H1 (cell line): ENCODE results near the gene BRD2. TPM values are rescaled to one million over a fixed set of nuclear protein-coding genes. Genes with fewer than 3 reads are reported as not detected.
A peak's percentile ranks its signal among the peaks of the same experiment; 100 is the strongest.

ENCODE experiments used
- CBX5 ChIP-seq: fragments of 300-800, 300-1000 bp; sonication (generic); IDR thresholded peaks from 2 replicates; pipeline ENCODE4 v1.7.1; 2016; ENCODE audit warnings: antibody characterized with exemption, low read length, low read depth
- CEBPB ChIP-seq: IDR thresholded peaks from 2 replicates; pipeline ENCODE4 v1.6.1; 2012; ENCODE audit warnings: low read depth, low read length
- CREB1 ChIP-seq: IDR thresholded peaks from 2 replicates; pipeline ENCODE4 v1.6.1; 2012; ENCODE audit warnings: inconsistent platforms
- CTBP2 ChIP-seq: IDR thresholded peaks from 2 replicates; pipeline ENCODE4 v1.7.0; 2011; ENCODE audit warnings: borderline replicate concordance, mild to moderate bottlenecking, moderate library complexity, mixed read lengths, low read length; ENCODE audit not compliant: insufficient read depth, insufficient read length
- EZH2 ChIP-seq: fragments of 200-600 bp; sonication (generic); IDR thresholded peaks from 2 replicates; pipeline ENCODE4 v1.7.1; 2012; ENCODE audit warnings: low read depth, mild to moderate bottlenecking, moderate library complexity, low read length, inconsistent platforms; ENCODE audit not compliant: severe bottlenecking
- GABPA ChIP-seq: IDR thresholded peaks from 2 replicates; pipeline ENCODE4 v1.6.1; 2011; ENCODE audit warnings: mild to moderate bottlenecking, low read length, moderate library complexity, borderline replicate concordance; ENCODE audit not compliant: insufficient read depth
- KDM4A ChIP-seq: IDR thresholded peaks from one replicate; pipeline ENCODE4 v1.7.1; 2012; ENCODE audit warnings: low read depth, mild to moderate bottlenecking, moderate library complexity, low read length, inconsistent platforms; ENCODE audit not compliant: severe bottlenecking
- NANOG ChIP-seq: IDR thresholded peaks from 2 replicates; pipeline ENCODE4 v1.6.1; 2011; ENCODE audit warnings: low read length, low read depth, mild to moderate bottlenecking, inconsistent platforms; ENCODE audit not compliant: insufficient read depth, poor library complexity, severe bottlenecking
- POU5F1 ChIP-seq: IDR thresholded peaks from 2 replicates; pipeline ENCODE4 v1.6.1; 2011; ENCODE audit warnings: low read depth, mild to moderate bottlenecking, low read length, moderate library complexity
- RFX5 ChIP-seq: IDR thresholded peaks from 2 replicates; pipeline ENCODE4 v1.6.1; 2011; ENCODE audit warnings: low read depth, low read length, improper control_type of control experiment, borderline replicate concordance
- RNF2 ChIP-seq: fragments of 200-900, 300-1000 bp; sonication (generic); IDR thresholded peaks from 2 replicates; pipeline ENCODE4 v1.7.1; 2016; ENCODE audit warnings: borderline replicate concordance, low read depth, mild to moderate bottlenecking, antibody characterized with exemption, low read length; ENCODE audit not compliant: poor library complexity, severe bottlenecking; ENCODE audit errors: missing control alignments
- RXRA ChIP-seq: IDR thresholded peaks from 2 replicates; pipeline ENCODE4 v1.6.1; 2011; ENCODE audit warnings: low read depth, mild to moderate bottlenecking, low read length, moderate library complexity; ENCODE audit not compliant: insufficient read depth
- SP2 ChIP-seq: IDR thresholded peaks from 2 replicates; pipeline ENCODE4 v1.6.1; 2012; ENCODE audit warnings: mild to moderate bottlenecking, low read length, inconsistent platforms
- SP4 ChIP-seq: IDR thresholded peaks from 2 replicates; pipeline ENCODE4 v1.6.1; 2012; ENCODE audit warnings: low read length, inconsistent platforms
- SRF ChIP-seq: IDR thresholded peaks from 2 replicates; pipeline ENCODE4 v1.6.1; 2011; ENCODE audit warnings: mild to moderate bottlenecking, low read depth, low read length, moderate library complexity
- TAF1 ChIP-seq: IDR thresholded peaks from 2 replicates; pipeline ENCODE4 v1.6.1; 2011; ENCODE audit warnings: mild to moderate bottlenecking, low read depth, low read length
- YY1 ChIP-seq: IDR thresholded peaks from 2 replicates; pipeline ENCODE4 v1.6.1; 2011; ENCODE audit warnings: low read depth, mild to moderate bottlenecking, low read length
- ZNF274 ChIP-seq: IDR thresholded peaks from 2 replicates; pipeline ENCODE4 v1.7.0; 2012; ENCODE audit warnings: low read length, borderline replicate concordance; ENCODE audit errors: extremely low read depth
- polyA plus RNA-seq, 7 experiments: library from polyadenylated mRNA; depleted of rRNA in 3 of 7; stranded (reverse) in 5 of 7; unstranded in 2 of 7; fragments of >200 nt in 5 of 7; fragments of 200-250 nt in 2 of 7; gene quantifications; 1 replicate in 5 of 7; 2 replicates in 1 of 7; 4 replicates in 1 of 7; pipeline versions ENCODE4 v1.2.1 to v1.2.3, GENCODE V29; 2011 to 2013; ENCODE audit warnings: missing spikeins in 2 of 7, mixed read lengths in 2 of 7
- total RNA-seq: library from RNA; stranded (reverse); fragmentation: NEBNext Ultra II Directional; extraction: Animal tissue kit (Norgen Biotek cat#: 25700); gene quantifications from 2 replicates; pipeline ENCODE4 v1.2.1, GENCODE V29; 2021
- TF ChIP-seq, protein P1 (sequence below), 3 experiments: IDR thresholded peaks; 1 replicate in 2 of 3; 2 replicates in 1 of 3; pipeline versions ENCODE4 v1.5.1 to v1.6.1; 2011; ENCODE audit warnings: low read length in 3 of 3, mild to moderate bottlenecking in 3 of 3, inconsistent platforms in 2 of 3, low read depth in 1 of 3, moderate library complexity in 1 of 3; ENCODE audit not compliant: insufficient read depth in 1 of 3; ENCODE audit errors: control extremely low read depth in 1 of 3
- TF ChIP-seq, protein P2 (sequence below): IDR thresholded peaks from 2 replicates; pipeline ENCODE4 v1.6.1; 2012; ENCODE audit warnings: inconsistent platforms

BRD2 gene
- total and polyA plus RNA-seq, 2 of the 8 experiments (the other 6 are each of a cell fraction or from before 2014, with no cell fraction given), result 132 to 185 TPM

DNA sequence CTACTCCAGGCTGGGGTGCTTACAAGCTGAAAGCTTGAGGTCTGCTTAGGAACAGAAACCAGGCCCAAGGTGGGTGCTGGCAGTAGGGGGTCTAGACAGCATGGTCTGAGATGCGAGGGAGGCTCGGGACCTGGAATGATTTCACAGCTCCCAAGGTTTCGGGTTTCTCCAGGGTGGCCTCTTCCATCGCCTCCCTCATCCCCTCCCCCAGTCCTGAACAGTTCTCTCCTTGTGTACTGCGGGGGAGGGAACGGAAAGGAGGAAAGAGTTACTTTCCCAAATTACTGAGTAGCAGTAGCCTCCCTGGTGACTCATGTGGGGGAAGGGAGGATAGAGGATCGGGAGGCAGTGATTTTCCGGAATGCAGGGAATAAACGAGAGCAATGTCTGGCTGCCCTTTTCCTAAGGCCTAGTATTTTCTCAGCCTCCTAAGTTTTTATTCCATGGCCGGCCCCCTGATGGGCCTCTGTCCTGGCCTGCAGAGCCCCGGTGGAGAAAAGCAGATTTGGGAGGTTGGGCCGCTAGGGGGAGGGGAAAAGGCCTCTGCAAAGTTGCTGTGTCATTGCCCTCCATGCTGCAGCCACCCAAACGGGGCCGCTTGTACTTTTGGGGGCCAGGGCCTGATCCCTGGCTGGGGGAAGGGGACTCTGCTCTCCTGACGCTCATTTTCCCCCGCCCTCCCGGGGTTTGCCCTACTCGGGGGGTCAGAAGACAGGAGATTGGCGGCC lies 1.5 kb downstream of the BRD2 start (continued):
- TF ChIP-seq, protein P1, sequence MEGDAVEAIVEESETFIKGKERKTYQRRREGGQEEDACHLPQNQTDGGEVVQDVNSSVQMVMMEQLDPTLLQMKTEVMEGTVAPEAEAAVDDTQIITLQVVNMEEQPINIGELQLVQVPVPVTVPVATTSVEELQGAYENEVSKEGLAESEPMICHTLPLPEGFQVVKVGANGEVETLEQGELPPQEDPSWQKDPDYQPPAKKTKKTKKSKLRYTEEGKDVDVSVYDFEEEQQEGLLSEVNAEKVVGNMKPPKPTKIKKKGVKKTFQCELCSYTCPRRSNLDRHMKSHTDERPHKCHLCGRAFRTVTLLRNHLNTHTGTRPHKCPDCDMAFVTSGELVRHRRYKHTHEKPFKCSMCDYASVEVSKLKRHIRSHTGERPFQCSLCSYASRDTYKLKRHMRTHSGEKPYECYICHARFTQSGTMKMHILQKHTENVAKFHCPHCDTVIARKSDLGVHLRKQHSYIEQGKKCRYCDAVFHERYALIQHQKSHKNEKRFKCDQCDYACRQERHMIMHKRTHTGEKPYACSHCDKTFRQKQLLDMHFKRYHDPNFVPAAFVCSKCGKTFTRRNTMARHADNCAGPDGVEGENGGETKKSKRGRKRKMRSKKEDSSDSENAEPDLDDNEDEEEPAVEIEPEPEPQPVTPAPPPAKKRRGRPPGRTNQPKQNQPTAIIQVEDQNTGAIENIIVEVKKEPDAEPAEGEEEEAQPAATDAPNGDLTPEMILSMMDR (IDR thresholded peaks at IDR 0.05; ENCODE audit: control extremely low read depth in 1 of 3, insufficient read depth in 1 of 3, low read depth in 1 of 3, low read length in 3 of 3), result peak in 2 of 3 experiments; percentile 8 to 14; a peak in 1 of 4 replicates
- TF ChIP-seq RNF2 (no peak), EZH2 (no peak), CEBPB (no peak), CBX5 (no peak), GABPA (no peak), SP2 (no peak), CREB1 (no peak; the same call in 1 of the 2 replicates), POU5F1 (no peak), ZNF274 (no peak), SRF (no peak), TAF1 (peak; percentile 76), KDM4A (no peak), YY1 (peak; percentile 97), RXRA (0 out of 2 replicates have a peak, but pooled peaks have one; percentile 4), SP4 (no peak), CTBP2 (no peak), RFX5 (no peak), NANOG (no peak)
- TF ChIP-seq, protein P2, sequence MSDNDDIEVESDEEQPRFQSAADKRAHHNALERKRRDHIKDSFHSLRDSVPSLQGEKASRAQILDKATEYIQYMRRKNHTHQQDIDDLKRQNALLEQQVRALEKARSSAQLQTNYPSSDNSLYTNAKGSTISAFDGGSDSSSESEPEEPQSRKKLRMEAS, result peak; percentile 53
